ENCODE measurements around the gene ZNFX1.
"Not testable (repeated sequence)": the region's sequence is repeated elsewhere in the genome, so short reads cannot be mapped to it uniquely, and the experiment has no call there.

Gene ZNFX1

GRCh38 chr20:49219924-49220831 is 57.7 kb downstream of the ZNFX1 start:
- no peak for DNase-seq (ENCODE audit: low read depth)
- peak overlapping the region; percentile 72 for H3K4me3 ChIP-seq (ENCODE audit: low read depth, low read length)

- peak; percentile 94 for DNase-seq (ENCODE audit: low read depth)
- peak within 1 kb of the TSS; percentile 72 for H3K4me3 ChIP-seq (ENCODE audit: low read depth, low read length)
Observed at GRCh38 chr20:49219091-49219923, 58.5 kb downstream of the ZNFX1 start, which contains the start of gene DDX27. TSS of gene DDX27 (plus strand) at chr20:49219416. CDS start at chr20:49219449, 33 bp downstream.

- H3K4me3 ChIP-seq (ENCODE audit: low read depth, low read length): peak overlapping the region; percentile 72
- DNase-seq (ENCODE audit: low read depth): not testable (repeated sequence)
Observed at GRCh38 chr20:49218739-49219090, 59.1 kb downstream of the ZNFX1 start.

GRCh38 chr20:49216991-49217578 is 60.8 kb downstream of the ZNFX1 start:
- DNase-seq (ENCODE audit: low read depth): peak; percentile 43
- H3K4me3 ChIP-seq (ENCODE audit: low read depth, low read length): no peak overlapping the region

GRCh38 chr20:49215232-49215631 is 62.6 kb downstream of the ZNFX1 start:
- DNase-seq (ENCODE audit: low read depth): no peak
- no peak overlapping the region for H3K4me3 ChIP-seq (ENCODE audit: low read depth, low read length)

- DNase-seq (ENCODE audit: low read depth): no peak
- no peak overlapping the region for H3K4me3 ChIP-seq (ENCODE audit: low read depth, low read length)
Observed at GRCh38 chr20:49214571-49214970, 63.3 kb downstream of the ZNFX1 start.

GRCh38 chr20:49210757-49211110 is 67.1 kb downstream of the ZNFX1 start:
- no peak for DNase-seq (ENCODE audit: low read depth)
- no peak overlapping the region for H3K4me3 ChIP-seq (ENCODE audit: low read depth, low read length)

- DNase-seq (ENCODE audit: low read depth): no peak
- H3K4me3 ChIP-seq (ENCODE audit: low read depth, low read length): no peak overlapping the region
Observed at GRCh38 chr20:49210101-49210756, 67.6 kb downstream of the ZNFX1 start.

- no peak overlapping the region for H3K4me3 ChIP-seq (ENCODE audit: low read depth, low read length)
- no peak for DNase-seq (ENCODE audit: low read depth)
Observed at GRCh38 chr20:49207076-49207475, 70.8 kb downstream of the ZNFX1 start.

GRCh38 chr20:49203746-49204145 is 74.1 kb downstream of the ZNFX1 start:
- no peak for DNase-seq (ENCODE audit: low read depth)
- no peak overlapping the region for H3K4me3 ChIP-seq (ENCODE audit: low read depth, low read length)

- no peak overlapping the region for H3K4me3 ChIP-seq (ENCODE audit: low read depth, low read length)
- no peak for DNase-seq (ENCODE audit: low read depth)
Observed at GRCh38 chr20:49203011-49203410, 74.8 kb downstream of the ZNFX1 start.

GRCh38 chr20:49199729-49200293 is 78.0 kb downstream of the ZNFX1 start:
- no peak overlapping the region for H3K4me3 ChIP-seq (ENCODE audit: low read depth, low read length)
- no peak for DNase-seq (ENCODE audit: low read depth)

- H3K4me3 ChIP-seq (ENCODE audit: low read depth, low read length); DNase-seq (ENCODE audit: low read depth): not testable (repeated sequence)
Observed at GRCh38 chr20:49192944-49193518, 84.8 kb downstream of the ZNFX1 start.
